ENCODE results near the gene HDAC11.

GRCh38 chr3:13452490-13453335 lies 27.4 kb upstream of the HDAC11 start:
- TF ChIP-seq CTCF (IDR thresholded peaks at IDR 0.05) (peak in 3 of 4 experiments; percentile 61 to 76 (median 70)), POLR2A (IDR thresholded peaks at IDR 0.05) (no peak), POLR2AphosphoS5 (IDR thresholded peaks at IDR 0.05) (no peak)

Measured in prostate gland (tissue), 2 donors.